Measurements from ENCODE around the gene KLKB1. TPM values are rescaled to one million over a fixed set of nuclear protein-coding genes. Genes with fewer than 3 reads are reported as not detected.

KLKB1 gene
- total RNA-seq, 1 experiment from 2014 or later: not detected

DNA sequence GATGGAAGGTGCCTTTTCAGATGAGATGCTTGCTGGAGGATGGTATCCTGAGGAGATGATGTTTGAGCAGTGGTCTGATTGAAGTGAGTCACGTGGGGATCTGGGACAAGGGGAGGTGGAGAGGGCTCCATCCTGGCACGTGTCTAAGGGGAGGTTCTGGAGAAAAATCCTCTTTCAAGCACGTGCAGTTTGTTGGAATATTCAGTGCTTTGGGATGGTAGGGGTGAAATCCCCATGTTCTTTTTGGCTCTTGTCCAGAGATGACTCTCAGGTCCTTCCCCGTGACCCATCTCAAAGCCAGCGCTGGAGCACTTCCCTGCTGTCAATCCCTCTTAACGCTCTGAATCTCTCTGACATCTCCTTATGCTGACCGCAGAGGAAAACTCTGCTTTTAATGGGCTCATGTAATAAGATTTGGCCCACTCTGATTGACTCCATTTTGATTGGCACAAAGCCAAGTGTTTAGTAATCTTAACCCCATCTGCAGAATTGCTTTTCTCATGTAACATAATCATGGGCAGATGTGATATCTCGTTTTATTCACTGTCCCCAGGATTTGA, 10.8 kb upstream of the KLKB1 start:
- Histone ChIP-seq H3K27ac (ENCODE audit: low read length) (no peak overlapping the region), H3K4me3 (ENCODE audit: low read depth in 2 of 2, low read length in 2 of 2) (no peak overlapping the region), H3K27me3 (ENCODE audit: control insufficient read depth, insufficient read depth, low read length) (no peaks in the 10 kb centered on the region), H3K36me3 (ENCODE audit: control insufficient read depth, insufficient read depth, low read length) (no peaks in the 10 kb centered on the region), H3K9me3 (ENCODE audit: control insufficient read depth, insufficient read depth, low read depth, low read length) (no peaks in the 10 kb centered on the region), H3K4me1 (ENCODE audit: control insufficient read depth, insufficient read depth, low read length) (no peaks in the 10 kb centered on the region)
- intact Hi-C loops (cut with micrococcal nuclease; ENCODE audit: unreplicated experiment): no loop called here
- TF ChIP-seq, protein P1, sequence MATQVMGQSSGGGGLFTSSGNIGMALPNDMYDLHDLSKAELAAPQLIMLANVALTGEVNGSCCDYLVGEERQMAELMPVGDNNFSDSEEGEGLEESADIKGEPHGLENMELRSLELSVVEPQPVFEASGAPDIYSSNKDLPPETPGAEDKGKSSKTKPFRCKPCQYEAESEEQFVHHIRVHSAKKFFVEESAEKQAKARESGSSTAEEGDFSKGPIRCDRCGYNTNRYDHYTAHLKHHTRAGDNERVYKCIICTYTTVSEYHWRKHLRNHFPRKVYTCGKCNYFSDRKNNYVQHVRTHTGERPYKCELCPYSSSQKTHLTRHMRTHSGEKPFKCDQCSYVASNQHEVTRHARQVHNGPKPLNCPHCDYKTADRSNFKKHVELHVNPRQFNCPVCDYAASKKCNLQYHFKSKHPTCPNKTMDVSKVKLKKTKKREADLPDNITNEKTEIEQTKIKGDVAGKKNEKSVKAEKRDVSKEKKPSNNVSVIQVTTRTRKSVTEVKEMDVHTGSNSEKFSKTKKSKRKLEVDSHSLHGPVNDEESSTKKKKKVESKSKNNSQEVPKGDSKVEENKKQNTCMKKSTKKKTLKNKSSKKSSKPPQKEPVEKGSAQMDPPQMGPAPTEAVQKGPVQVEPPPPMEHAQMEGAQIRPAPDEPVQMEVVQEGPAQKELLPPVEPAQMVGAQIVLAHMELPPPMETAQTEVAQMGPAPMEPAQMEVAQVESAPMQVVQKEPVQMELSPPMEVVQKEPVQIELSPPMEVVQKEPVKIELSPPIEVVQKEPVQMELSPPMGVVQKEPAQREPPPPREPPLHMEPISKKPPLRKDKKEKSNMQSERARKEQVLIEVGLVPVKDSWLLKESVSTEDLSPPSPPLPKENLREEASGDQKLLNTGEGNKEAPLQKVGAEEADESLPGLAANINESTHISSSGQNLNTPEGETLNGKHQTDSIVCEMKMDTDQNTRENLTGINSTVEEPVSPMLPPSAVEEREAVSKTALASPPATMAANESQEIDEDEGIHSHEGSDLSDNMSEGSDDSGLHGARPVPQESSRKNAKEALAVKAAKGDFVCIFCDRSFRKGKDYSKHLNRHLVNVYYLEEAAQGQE (IDR thresholded peaks at IDR 0.05; ENCODE audit: insufficient read depth in 1 of 2, low read depth in 2 of 2, low read length in 1 of 2): no peak
- TF ChIP-seq POLR2AphosphoS5 (IDR thresholded peaks at IDR 0.05; ENCODE audit: low read depth, low read length): no peak
- TF ChIP-seq, protein P2, sequence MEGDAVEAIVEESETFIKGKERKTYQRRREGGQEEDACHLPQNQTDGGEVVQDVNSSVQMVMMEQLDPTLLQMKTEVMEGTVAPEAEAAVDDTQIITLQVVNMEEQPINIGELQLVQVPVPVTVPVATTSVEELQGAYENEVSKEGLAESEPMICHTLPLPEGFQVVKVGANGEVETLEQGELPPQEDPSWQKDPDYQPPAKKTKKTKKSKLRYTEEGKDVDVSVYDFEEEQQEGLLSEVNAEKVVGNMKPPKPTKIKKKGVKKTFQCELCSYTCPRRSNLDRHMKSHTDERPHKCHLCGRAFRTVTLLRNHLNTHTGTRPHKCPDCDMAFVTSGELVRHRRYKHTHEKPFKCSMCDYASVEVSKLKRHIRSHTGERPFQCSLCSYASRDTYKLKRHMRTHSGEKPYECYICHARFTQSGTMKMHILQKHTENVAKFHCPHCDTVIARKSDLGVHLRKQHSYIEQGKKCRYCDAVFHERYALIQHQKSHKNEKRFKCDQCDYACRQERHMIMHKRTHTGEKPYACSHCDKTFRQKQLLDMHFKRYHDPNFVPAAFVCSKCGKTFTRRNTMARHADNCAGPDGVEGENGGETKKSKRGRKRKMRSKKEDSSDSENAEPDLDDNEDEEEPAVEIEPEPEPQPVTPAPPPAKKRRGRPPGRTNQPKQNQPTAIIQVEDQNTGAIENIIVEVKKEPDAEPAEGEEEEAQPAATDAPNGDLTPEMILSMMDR (IDR thresholded peaks at IDR 0.05): no peak
- in situ Hi-C loops (cut with HindIII; ENCODE audit: low pct_unique_long_range_greater_than_20kb, low sequenced_read_pairs): no loop called here
- ChIA-PET POLR2A (no interaction called here), CTCF (no interaction called here)
- ATAC-seq: no peak
- no TSS peak for BruUV-seq (replicated peaks)
- DNase-seq (ENCODE audit: low read depth, low spot score): no peak

DNA sequence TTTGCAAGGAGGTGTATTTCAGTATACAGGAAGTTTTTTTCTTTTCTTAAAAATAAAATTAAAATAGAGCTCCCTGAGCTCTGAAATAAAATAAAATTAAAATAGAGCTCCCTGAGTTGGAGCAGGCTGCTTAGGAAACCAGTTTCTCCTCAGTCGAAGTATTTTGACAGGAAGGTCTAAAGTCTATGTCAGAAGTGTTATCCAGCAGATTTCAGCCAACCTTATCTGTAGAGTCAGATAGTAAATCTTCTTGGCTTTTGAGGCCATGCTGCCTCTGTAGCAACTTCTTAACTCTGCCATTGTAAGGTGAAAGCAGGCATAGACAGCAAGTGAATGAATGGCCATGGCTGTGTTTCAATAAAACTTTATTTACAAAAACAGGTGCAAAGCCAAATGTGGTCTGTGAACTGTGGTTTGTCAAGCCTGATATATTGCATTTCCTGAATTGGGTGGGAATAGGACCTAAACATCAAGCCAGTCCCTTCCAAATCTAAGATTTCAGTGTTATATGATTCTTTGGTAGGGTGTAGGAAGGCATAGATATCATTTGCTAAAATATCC, 9.5 kb upstream of the KLKB1 start:
- DNase-seq (ENCODE audit: low read depth, low spot score) (no peak), ATAC-seq (no peak)
- H3K27ac ChIP-seq (ENCODE audit: low read length): no peak overlapping the region
- H3K27me3 ChIP-seq (ENCODE audit: control insufficient read depth, insufficient read depth, low read length): no peaks in the 10 kb centered on the region
- POLR2A ChIA-PET: no interaction called here
- H3K36me3 ChIP-seq (ENCODE audit: control insufficient read depth, insufficient read depth, low read length): no peaks in the 10 kb centered on the region
- CTCF ChIA-PET: no interaction called here
- in situ Hi-C loops (cut with HindIII; ENCODE audit: low pct_unique_long_range_greater_than_20kb, low sequenced_read_pairs) (no loop called here), intact Hi-C loops (cut with micrococcal nuclease; ENCODE audit: unreplicated experiment) (no loop called here)
- H3K4me3 ChIP-seq (ENCODE audit: low read depth in 2 of 2, low read length in 2 of 2): no peak overlapping the region
- BruUV-seq (replicated peaks): no TSS peak
- TF ChIP-seq TCF7L2 (IDR thresholded peaks at IDR 0.05; ENCODE audit: low read depth, low read length) (no peak), SIN3A (IDR thresholded peaks at IDR 0.05; ENCODE audit: borderline replicate concordance, insufficient read depth, low read depth, low read length) (no peak), POLR2AphosphoS5 (IDR thresholded peaks at IDR 0.05; ENCODE audit: low read depth, low read length) (no peak)
- TF ChIP-seq, protein P2 (IDR thresholded peaks at IDR 0.05): no peak
- TF ChIP-seq, protein P1 (IDR thresholded peaks at IDR 0.05; ENCODE audit: insufficient read depth in 1 of 2, low read depth in 2 of 2, low read length in 1 of 2): no peak
- H3K4me1 ChIP-seq (ENCODE audit: control insufficient read depth, insufficient read depth, low read length): no peaks in the 10 kb centered on the region
- no peaks in the 10 kb centered on the region for H3K9me3 ChIP-seq (ENCODE audit: control insufficient read depth, insufficient read depth, low read depth, low read length)

Data from Panc1 (cell line).